Measurements from ENCODE around the gene RIMBP2. TPM values are rescaled to one million over a fixed set of nuclear protein-coding genes. Genes with fewer than 3 reads are reported as not detected.

The RIMBP2 gene
- total and polyA plus RNA-seq, 2 donors (not counting 1 experiment from before 2014, with no cell fraction given): 0.17 TPM; not detected in 1

DNA sequence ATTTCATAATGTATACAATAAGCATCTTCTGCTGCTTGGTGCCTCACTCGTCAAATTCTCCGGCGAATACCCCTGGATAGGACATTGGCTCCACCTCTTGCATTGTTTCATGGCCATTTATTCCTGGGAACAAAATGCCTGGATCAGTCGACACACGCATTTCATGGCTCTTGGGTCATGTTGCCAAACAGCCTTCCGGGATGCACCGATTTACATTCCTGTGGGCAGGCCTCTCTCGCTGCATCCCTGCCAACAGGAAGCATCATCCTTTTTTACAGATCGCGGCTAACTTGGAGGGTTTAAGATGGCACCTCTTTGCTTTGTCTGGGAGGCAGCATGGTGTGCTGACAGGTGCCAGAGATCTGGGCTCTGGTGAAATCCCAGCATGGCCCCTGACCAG, 32.7 kb upstream of the RIMBP2 start:
- no peak overlapping the region for H3K4me2 ChIP-seq (ENCODE audit: extremely low read depth, insufficient read depth, low read length)
- no peak overlapping the region for H3K27ac ChIP-seq (ENCODE audit: insufficient read depth, low read length)
- H4K20me1 ChIP-seq (ENCODE audit: control insufficient read depth, extremely low read depth, insufficient read depth, low read length): no peaks in the 10 kb centered on the region
- no peak overlapping the region for H3K9ac ChIP-seq (ENCODE audit: insufficient read depth, low read length)
- no peaks in the 10 kb centered on the region for H3K36me3 ChIP-seq (ENCODE audit: control insufficient read depth, insufficient read depth, low read length)
- no peaks in the 10 kb centered on the region for H3K4me1 ChIP-seq (ENCODE audit: control insufficient read depth, extremely low read depth, insufficient read depth, low read length)
- H3K27me3 ChIP-seq (ENCODE audit: control insufficient read depth, insufficient read depth, low read length): no peaks in the 10 kb centered on the region
- H3K4me3 ChIP-seq (replicated peaks in 1 of 4; ENCODE audit: control extremely low read depth in 1 of 4, insufficient read depth in 1 of 4, low read depth in 3 of 4, low read length in 4 of 4): no peak overlapping the region
- no peak overlapping the region for H2AFZ ChIP-seq (ENCODE audit: low read length)
- no peaks in the 10 kb centered on the region for H3K9me3 ChIP-seq (ENCODE audit: control insufficient read depth, insufficient read depth, low read depth, low read length)
- H3K79me2 ChIP-seq (ENCODE audit: control insufficient read depth, insufficient read depth, low read length): no peaks in the 10 kb centered on the region
- peak in 1 of 2 donors; percentile 4 for DNase-seq (ENCODE audit: low read depth in 2 of 2)
- no peak for TF ChIP-seq EZH2 (IDR thresholded peaks at IDR 0.05; ENCODE audit: low read length, missing control alignments)
- TF ChIP-seq, protein P1, sequence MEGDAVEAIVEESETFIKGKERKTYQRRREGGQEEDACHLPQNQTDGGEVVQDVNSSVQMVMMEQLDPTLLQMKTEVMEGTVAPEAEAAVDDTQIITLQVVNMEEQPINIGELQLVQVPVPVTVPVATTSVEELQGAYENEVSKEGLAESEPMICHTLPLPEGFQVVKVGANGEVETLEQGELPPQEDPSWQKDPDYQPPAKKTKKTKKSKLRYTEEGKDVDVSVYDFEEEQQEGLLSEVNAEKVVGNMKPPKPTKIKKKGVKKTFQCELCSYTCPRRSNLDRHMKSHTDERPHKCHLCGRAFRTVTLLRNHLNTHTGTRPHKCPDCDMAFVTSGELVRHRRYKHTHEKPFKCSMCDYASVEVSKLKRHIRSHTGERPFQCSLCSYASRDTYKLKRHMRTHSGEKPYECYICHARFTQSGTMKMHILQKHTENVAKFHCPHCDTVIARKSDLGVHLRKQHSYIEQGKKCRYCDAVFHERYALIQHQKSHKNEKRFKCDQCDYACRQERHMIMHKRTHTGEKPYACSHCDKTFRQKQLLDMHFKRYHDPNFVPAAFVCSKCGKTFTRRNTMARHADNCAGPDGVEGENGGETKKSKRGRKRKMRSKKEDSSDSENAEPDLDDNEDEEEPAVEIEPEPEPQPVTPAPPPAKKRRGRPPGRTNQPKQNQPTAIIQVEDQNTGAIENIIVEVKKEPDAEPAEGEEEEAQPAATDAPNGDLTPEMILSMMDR (conservative IDR thresholded peaks at IDR 0.05 in 1 of 2, IDR thresholded peaks at IDR 0.05 in 1 of 2; ENCODE audit: low read depth in 1 of 2, low read length in 2 of 2): no peak

DNA sequence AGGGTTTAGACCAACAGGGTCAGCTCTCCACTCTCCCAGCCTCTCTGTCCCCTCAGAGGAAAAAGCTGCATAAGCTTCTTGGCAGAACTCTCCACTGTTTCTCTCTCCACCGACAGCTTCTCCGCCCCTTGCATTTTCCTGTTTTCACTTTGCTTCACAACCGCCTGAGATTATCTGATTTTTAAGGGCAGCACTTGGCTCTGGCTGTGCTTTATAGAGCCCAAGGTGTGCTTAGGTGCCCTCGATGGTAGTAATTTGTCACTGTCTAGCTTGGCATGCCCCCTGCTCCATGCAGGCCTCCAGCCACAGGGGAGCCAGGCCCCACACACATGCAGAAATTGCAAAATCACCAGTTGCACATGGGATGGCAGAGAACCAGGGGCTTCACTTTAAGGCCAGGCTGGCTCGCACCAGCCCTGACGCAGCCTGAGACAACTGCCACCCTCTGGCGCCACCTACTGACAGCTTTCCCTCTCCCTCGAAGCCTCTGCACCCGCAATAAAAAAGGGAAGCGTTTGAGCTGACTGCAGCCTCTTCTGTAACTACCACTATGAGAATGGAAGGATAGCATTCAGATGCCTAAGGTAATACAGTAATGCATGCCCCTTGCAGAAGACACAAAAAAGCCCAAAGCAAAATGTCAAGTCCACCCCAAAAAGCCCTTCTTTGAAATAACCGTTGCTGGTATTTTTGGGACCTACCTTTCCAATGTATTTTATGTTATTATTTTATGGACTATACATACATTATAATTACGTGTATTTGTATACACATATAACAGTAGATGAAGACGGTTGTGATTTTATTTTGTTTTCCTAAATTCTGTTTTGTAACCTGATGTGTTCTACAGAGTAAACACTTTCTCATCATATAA, 32.0 kb upstream of the RIMBP2 start:
- no peaks in the 10 kb centered on the region for H3K79me2 ChIP-seq (ENCODE audit: control insufficient read depth, insufficient read depth, low read length)
- H3K4me3 ChIP-seq (replicated peaks in 1 of 4; ENCODE audit: control extremely low read depth in 1 of 4, insufficient read depth in 1 of 4, low read depth in 3 of 4, low read length in 4 of 4): peak overlapping the region in 1 of 4 experiments; percentile 7
- no peaks in the 10 kb centered on the region for H3K27me3 ChIP-seq (ENCODE audit: control insufficient read depth, insufficient read depth, low read length)
- no peaks in the 10 kb centered on the region for H3K4me1 ChIP-seq (ENCODE audit: control insufficient read depth, extremely low read depth, insufficient read depth, low read length)
- H2AFZ ChIP-seq (ENCODE audit: low read length): no peak overlapping the region
- no peaks in the 10 kb centered on the region for H3K36me3 ChIP-seq (ENCODE audit: control insufficient read depth, insufficient read depth, low read length)
- no peak overlapping the region for H3K27ac ChIP-seq (ENCODE audit: insufficient read depth, low read length)
- DNase-seq (ENCODE audit: low read depth in 2 of 2): peak; percentile 41 to 72
- H3K9me3 ChIP-seq (ENCODE audit: control insufficient read depth, insufficient read depth, low read depth, low read length): no peaks in the 10 kb centered on the region
- no peak for TF ChIP-seq EZH2 (IDR thresholded peaks at IDR 0.05; ENCODE audit: low read length, missing control alignments)
- TF ChIP-seq, protein P1 (conservative IDR thresholded peaks at IDR 0.05 in 1 of 2, IDR thresholded peaks at IDR 0.05 in 1 of 2; ENCODE audit: low read depth in 1 of 2, low read length in 2 of 2): peak; percentile 89 to 94
- H3K4me2 ChIP-seq (ENCODE audit: extremely low read depth, insufficient read depth, low read length): no peak overlapping the region
- no peak overlapping the region for H3K9ac ChIP-seq (ENCODE audit: insufficient read depth, low read length)
- no peaks in the 10 kb centered on the region for H4K20me1 ChIP-seq (ENCODE audit: control insufficient read depth, extremely low read depth, insufficient read depth, low read length)

DNA sequence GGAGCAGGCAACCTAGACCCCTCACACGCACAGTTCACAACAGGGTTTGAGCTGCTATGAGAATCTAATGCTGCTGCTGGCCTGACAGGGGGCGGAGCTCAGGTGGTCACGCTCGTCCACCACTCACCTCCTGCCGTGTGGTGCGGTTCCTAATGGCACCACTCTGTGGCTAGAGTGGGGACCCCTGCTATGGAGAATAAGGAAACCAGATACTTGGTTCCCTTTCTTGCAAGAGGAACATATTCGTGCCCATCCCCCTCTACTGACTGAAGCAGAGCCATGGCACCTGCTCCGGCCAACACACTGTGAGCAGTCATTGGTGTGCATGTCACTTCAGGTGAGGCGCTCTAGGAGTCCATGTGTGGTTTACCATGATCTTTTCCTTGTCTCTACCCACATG, 30.4 kb upstream of the RIMBP2 start:
- Histone ChIP-seq H3K9me3 (ENCODE audit: control insufficient read depth, insufficient read depth, low read depth, low read length) (no peaks in the 10 kb centered on the region), H3K36me3 (ENCODE audit: control insufficient read depth, insufficient read depth, low read length) (no peaks in the 10 kb centered on the region), H3K9ac (ENCODE audit: insufficient read depth, low read length) (no peak overlapping the region), H2AFZ (ENCODE audit: low read length) (no peak overlapping the region), H3K4me3 (replicated peaks in 1 of 4; ENCODE audit: control extremely low read depth in 1 of 4, insufficient read depth in 1 of 4, low read depth in 3 of 4, low read length in 4 of 4) (no peak overlapping the region), H3K27me3 (ENCODE audit: control insufficient read depth, insufficient read depth, low read length) (no peaks in the 10 kb centered on the region), H3K4me2 (ENCODE audit: extremely low read depth, insufficient read depth, low read length) (no peak overlapping the region), H4K20me1 (ENCODE audit: control insufficient read depth, extremely low read depth, insufficient read depth, low read length) (no peaks in the 10 kb centered on the region), H3K79me2 (ENCODE audit: control insufficient read depth, insufficient read depth, low read length) (no peaks in the 10 kb centered on the region), H3K4me1 (ENCODE audit: control insufficient read depth, extremely low read depth, insufficient read depth, low read length) (no peaks in the 10 kb centered on the region), H3K27ac (ENCODE audit: insufficient read depth, low read length) (no peak overlapping the region)
- no peak for TF ChIP-seq EZH2 (IDR thresholded peaks at IDR 0.05; ENCODE audit: low read length, missing control alignments)
- TF ChIP-seq, protein P1 (conservative IDR thresholded peaks at IDR 0.05 in 1 of 2, IDR thresholded peaks at IDR 0.05 in 1 of 2; ENCODE audit: low read depth in 1 of 2, low read length in 2 of 2): no peak
- no peak for DNase-seq (ENCODE audit: low read depth in 2 of 2)

All from fibroblast of lung (primary cell).